Cortex of kidney (tissue), 1 donor: ENCODE data around the gene RNF169.
"Not testable (repeated sequence)": the region's sequence is repeated elsewhere in the genome, so short reads cannot be mapped to it uniquely, and the experiment has no call there.

Experiments
- DNase-seq: peaks from one replicate; lab custom pipeline; 2025; lab: John Stamatoyannopoulos, UW

Gene RNF169

GRCh38 chr11:74726547-74727182, 22.0 kb upstream of the RNF169 start:
- no peak for DNase-seq

GRCh38 chr11:74729397-74729796, 19.3 kb upstream of the RNF169 start:
- DNase-seq, result no peak

- no peak for DNase-seq
Observed at GRCh38 chr11:74730571-74731260, 17.9 kb upstream of the RNF169 start.

GRCh38 chr11:74731301-74732094, 17.2 kb upstream of the RNF169 start, which contains the start of gene CHRDL2:
TSS of gene CHRDL2 (minus strand) at chr11:74731426. CDS start at chr11:74730888, 538 bp downstream.
- no peak for DNase-seq

GRCh38 chr11:74734559-74734925, 14.1 kb upstream of the RNF169 start:
- no peak for DNase-seq

- no peak for DNase-seq
Observed at GRCh38 chr11:74735365-74735928, 13.2 kb upstream of the RNF169 start.

GRCh38 chr11:74736031-74736430, 12.6 kb upstream of the RNF169 start:
- DNase-seq, result no peak

GRCh38 chr11:74739546-74740270, 8.9 kb upstream of the RNF169 start:
- DNase-seq, result no peak

- no peak for DNase-seq
Observed at GRCh38 chr11:74742070-74742469, 6.6 kb upstream of the RNF169 start.

- no peak for DNase-seq
Observed at GRCh38 chr11:74743640-74744039, 5.0 kb upstream of the RNF169 start.

- no peak for DNase-seq
Observed at GRCh38 chr11:74744277-74744676, 4.4 kb upstream of the RNF169 start.

GRCh38 chr11:74746868-74747267, 1.8 kb upstream of the RNF169 start:
- no peak for DNase-seq

- no peak for DNase-seq
Observed at GRCh38 chr11:74749127-74749964, 697 bp downstream of the RNF169 start.

GRCh38 chr11:74749965-74750296, 1.3 kb downstream of the RNF169 start:
- DNase-seq, result no peak

- not testable (repeated sequence) for DNase-seq
Observed at GRCh38 chr11:74750598-74750997, 1.9 kb downstream of the RNF169 start.

GRCh38 chr11:74751303-74751702, 2.7 kb downstream of the RNF169 start:
- DNase-seq, result no peak

- DNase-seq, result no peak
Observed at GRCh38 chr11:74754507-74755252, 6.0 kb downstream of the RNF169 start.

- no peak for DNase-seq
Observed at GRCh38 chr11:74755395-74755995, 6.8 kb downstream of the RNF169 start.

- no peak for DNase-seq
Observed at GRCh38 chr11:74756571-74756970, 7.9 kb downstream of the RNF169 start.

- DNase-seq, result no peak
Observed at GRCh38 chr11:74766905-74767304, 18.3 kb downstream of the RNF169 start.
